HepG2 (cell line): Measurements from ENCODE around the gene TFEB. TPM values are rescaled to one million over a fixed set of nuclear protein-coding genes. Genes with fewer than 3 reads are reported as not detected.
A peak's percentile ranks its signal among the peaks of the same experiment; 100 is the strongest.

ENCODE experiments used
- ATF7 ChIP-seq, 2 experiments: fragments of 450-650 bp in 1 of 2; sonication (generic) in 1 of 2; formaldehyde crosslinking in 1 of 2; IDR thresholded peaks; 2 replicates each; pipeline versions ENCODE4 v1.4.0 to v1.6.1; 2016 to 2020; ENCODE audit warnings: antibody characterized with exemption in 1 of 2, mild to moderate bottlenecking in 1 of 2, missing genetic modification reagents in 1 of 2
- ATF7-NPFF ChIP-seq: sonication (generic); formaldehyde crosslinking; IDR thresholded peaks from 2 replicates; pipeline ENCODE4 v1.8.1; 2023; ENCODE audit warnings: mild to moderate bottlenecking, low read depth, missing genetic modification reagents, moderate library complexity
- KDM2A ChIP-seq: sonication (generic); formaldehyde crosslinking; IDR thresholded peaks from 2 replicates; pipeline ENCODE4 v1.4.0; 2020; ENCODE audit warnings: low read depth, missing genetic modification reagents, borderline replicate concordance
- PAX8 ChIP-seq: sonication (generic); formaldehyde crosslinking; IDR thresholded peaks from 2 replicates; pipeline ENCODE4 v1.8.0; 2022; ENCODE audit warnings: mild to moderate bottlenecking, missing genetic modification reagents, borderline replicate concordance
- PBX2 ChIP-seq: IDR thresholded peaks from 2 replicates; pipeline ENCODE4 v1.6.1; 2016; ENCODE audit warnings: control low read depth
- SIN3A ChIP-seq: IDR thresholded peaks from 2 replicates; pipeline ENCODE4 v1.6.1; 2011; ENCODE audit warnings: low read depth, mild to moderate bottlenecking, control low read depth, low read length, borderline replicate concordance
- SIX1 ChIP-seq: sonication (generic); formaldehyde crosslinking; IDR thresholded peaks from 2 replicates; pipeline ENCODE4 v1.4.0; 2020; ENCODE audit warnings: missing genetic modification reagents, borderline replicate concordance
- ZBTB8A ChIP-seq: sonication (generic); formaldehyde crosslinking; IDR thresholded peaks from 2 replicates; pipeline ENCODE4 v1.4.0; 2020; ENCODE audit warnings: mild to moderate bottlenecking, low read depth, missing genetic modification reagents, borderline replicate concordance
- ZFP1 ChIP-seq: IDR thresholded peaks from 2 replicates; pipeline ENCODE4 v1.6.1; 2016
- ZNF432 ChIP-seq: sonication (generic); formaldehyde crosslinking; IDR thresholded peaks from 2 replicates; pipeline ENCODE4 v1.5.0; 2020; ENCODE audit warnings: missing genetic modification reagents, mild to moderate bottlenecking, borderline replicate concordance
- ZNF530 ChIP-seq: sonication (generic); formaldehyde crosslinking; IDR thresholded peaks from 2 replicates; pipeline ENCODE4 v1.5.0; 2020; ENCODE audit warnings: low read depth, mild to moderate bottlenecking, missing genetic modification reagents
- ZNF562 ChIP-seq: sonication (generic); formaldehyde crosslinking; IDR thresholded peaks from 2 replicates; pipeline ENCODE4 v1.8.0; 2022; ENCODE audit warnings: missing genetic modification reagents, borderline replicate concordance
- polyA plus RNA-seq, 8 experiments: library from polyadenylated mRNA; depleted of rRNA in 3 of 8; stranded (reverse) in 7 of 8; unstranded in 1 of 8; fragments of >200 nt; fragmentation: Illumina TruSeq in 4 of 8; extraction: Trizol in 4 of 8; gene quantifications; 2 replicates each; pipeline versions ENCODE4 v1.2.1 to v1.2.3, GENCODE V29; 2011 to 2016; ENCODE audit warnings: low read depth in 4 of 8, missing spikeins in 1 of 8, mixed read lengths in 1 of 8; ENCODE audit not compliant: insufficient read depth in 1 of 8
- total RNA-seq, 5 experiments: library from RNA; depleted of rRNA; stranded (reverse); fragments of >200 nt; fragmentation: Illumina TruSeq; extraction: Trizol; gene quantifications; 2 replicates each; pipeline ENCODE4 v1.2.3, GENCODE V29; 2016; ENCODE audit warnings: low read depth in 1 of 5
- TF ChIP-seq, protein P1 (sequence below): sonication (generic); formaldehyde crosslinking; IDR thresholded peaks from 2 replicates; pipeline ENCODE4 v1.5.1; 2020; ENCODE audit warnings: missing genetic modification reagents, mild to moderate bottlenecking, borderline replicate concordance
- TF ChIP-seq, protein P2 (sequence below): IDR thresholded peaks from 2 replicates; pipeline ENCODE4 v1.4.0; 2020; ENCODE audit warnings: mild to moderate bottlenecking, missing genetic modification reagents
- TF ChIP-seq, protein P3 (sequence below): IDR thresholded peaks from 2 replicates; pipeline ENCODE4 v1.6.1; 2012; ENCODE audit warnings: inconsistent platforms
- TF ChIP-seq, protein P4 (sequence below): sonication (generic); formaldehyde crosslinking; conservative IDR thresholded peaks from 2 replicates; pipeline ENCODE4 v1.4.0; 2020; ENCODE audit warnings: mild to moderate bottlenecking, missing genetic modification reagents, moderate library complexity

TFEB gene
- total and polyA plus RNA-seq, 2 of the 13 experiments (the other 11 are each of a cell fraction or from before 2014, with no cell fraction given) = 13.3 to 18.7 TPM

DNA sequence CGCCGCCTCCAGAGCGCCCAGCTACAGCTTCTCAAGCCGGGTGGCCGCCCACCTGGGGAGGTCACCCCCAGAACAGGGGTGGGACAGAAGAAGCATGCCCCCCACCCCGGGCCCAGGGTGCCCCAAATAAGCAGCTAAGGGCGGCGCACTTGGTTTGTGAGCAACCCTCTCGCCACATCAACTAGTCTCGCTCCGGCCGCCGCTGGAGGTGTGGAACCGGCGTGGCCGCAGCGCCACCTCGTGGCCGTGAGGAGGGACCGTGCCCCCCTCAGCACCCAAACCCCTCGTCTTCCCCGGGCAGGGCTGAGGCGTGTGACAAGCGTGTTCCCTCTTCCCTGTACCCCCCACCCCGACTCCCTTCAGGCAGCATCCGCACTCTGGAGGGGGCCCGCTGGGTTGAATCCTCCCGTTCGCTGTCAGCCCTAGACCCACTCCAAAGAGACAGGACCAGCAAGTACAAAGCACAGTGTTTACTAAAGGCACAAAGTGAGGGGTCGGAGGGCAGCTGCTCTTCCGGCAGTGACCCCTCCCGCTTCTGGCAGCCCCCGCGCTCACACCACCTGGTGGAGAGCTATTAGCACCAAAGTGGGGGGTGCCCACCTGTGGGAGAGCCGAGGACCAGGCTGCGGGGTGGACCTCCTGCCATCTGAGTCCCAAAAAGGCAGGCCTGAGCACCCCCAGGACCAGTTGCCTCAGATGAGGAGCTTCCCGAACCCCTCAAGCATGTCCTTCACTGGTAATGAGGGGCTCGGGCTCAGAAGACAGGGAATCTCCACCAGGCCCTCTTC is 51.7 kb downstream of the TFEB start (continued):
- TF ChIP-seq, protein P1, sequence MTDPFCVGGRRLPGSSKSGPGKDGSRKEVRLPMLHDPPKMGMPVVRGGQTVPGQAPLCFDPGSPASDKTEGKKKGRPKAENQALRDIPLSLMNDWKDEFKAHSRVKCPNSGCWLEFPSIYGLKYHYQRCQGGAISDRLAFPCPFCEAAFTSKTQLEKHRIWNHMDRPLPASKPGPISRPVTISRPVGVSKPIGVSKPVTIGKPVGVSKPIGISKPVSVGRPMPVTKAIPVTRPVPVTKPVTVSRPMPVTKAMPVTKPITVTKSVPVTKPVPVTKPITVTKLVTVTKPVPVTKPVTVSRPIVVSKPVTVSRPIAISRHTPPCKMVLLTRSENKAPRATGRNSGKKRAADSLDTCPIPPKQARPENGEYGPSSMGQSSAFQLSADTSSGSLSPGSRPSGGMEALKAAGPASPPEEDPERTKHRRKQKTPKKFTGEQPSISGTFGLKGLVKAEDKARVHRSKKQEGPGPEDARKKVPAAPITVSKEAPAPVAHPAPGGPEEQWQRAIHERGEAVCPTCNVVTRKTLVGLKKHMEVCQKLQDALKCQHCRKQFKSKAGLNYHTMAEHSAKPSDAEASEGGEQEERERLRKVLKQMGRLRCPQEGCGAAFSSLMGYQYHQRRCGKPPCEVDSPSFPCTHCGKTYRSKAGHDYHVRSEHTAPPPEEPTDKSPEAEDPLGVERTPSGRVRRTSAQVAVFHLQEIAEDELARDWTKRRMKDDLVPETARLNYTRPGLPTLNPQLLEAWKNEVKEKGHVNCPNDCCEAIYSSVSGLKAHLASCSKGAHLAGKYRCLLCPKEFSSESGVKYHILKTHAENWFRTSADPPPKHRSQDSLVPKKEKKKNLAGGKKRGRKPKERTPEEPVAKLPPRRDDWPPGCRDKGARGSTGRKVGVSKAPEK (CRISPR knock-in tag) = no peak
- TF ChIP-seq SIX1 (CRISPR knock-in tag) (no peak), PBX2 (CRISPR knock-in tag) (no peak), ZNF562 (CRISPR knock-in tag) (no peak), ATF7 (IDR thresholded peaks at IDR 0.05) (no peak), ATF7 (CRISPR knock-in tag; IDR thresholded peaks at IDR 0.05) (no peak), ZNF530 (CRISPR knock-in tag) (no peak), ATF7-NPFF (CRISPR knock-in tag) (no peak), KDM2A (peak; percentile 97), PAX8 (CRISPR knock-in tag) (no peak), ZNF432 (CRISPR knock-in tag) (no peak), SIN3A (no peak), ZFP1 (CRISPR knock-in tag) (0 out of 2 replicates have a peak, but pooled peaks have one; percentile 31), ZBTB8A (CRISPR knock-in tag) (no peak)
- TF ChIP-seq, protein P2, sequence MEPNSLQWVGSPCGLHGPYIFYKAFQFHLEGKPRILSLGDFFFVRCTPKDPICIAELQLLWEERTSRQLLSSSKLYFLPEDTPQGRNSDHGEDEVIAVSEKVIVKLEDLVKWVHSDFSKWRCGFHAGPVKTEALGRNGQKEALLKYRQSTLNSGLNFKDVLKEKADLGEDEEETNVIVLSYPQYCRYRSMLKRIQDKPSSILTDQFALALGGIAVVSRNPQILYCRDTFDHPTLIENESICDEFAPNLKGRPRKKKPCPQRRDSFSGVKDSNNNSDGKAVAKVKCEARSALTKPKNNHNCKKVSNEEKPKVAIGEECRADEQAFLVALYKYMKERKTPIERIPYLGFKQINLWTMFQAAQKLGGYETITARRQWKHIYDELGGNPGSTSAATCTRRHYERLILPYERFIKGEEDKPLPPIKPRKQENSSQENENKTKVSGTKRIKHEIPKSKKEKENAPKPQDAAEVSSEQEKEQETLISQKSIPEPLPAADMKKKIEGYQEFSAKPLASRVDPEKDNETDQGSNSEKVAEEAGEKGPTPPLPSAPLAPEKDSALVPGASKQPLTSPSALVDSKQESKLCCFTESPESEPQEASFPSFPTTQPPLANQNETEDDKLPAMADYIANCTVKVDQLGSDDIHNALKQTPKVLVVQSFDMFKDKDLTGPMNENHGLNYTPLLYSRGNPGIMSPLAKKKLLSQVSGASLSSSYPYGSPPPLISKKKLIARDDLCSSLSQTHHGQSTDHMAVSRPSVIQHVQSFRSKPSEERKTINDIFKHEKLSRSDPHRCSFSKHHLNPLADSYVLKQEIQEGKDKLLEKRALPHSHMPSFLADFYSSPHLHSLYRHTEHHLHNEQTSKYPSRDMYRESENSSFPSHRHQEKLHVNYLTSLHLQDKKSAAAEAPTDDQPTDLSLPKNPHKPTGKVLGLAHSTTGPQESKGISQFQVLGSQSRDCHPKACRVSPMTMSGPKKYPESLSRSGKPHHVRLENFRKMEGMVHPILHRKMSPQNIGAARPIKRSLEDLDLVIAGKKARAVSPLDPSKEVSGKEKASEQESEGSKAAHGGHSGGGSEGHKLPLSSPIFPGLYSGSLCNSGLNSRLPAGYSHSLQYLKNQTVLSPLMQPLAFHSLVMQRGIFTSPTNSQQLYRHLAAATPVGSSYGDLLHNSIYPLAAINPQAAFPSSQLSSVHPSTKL (CRISPR knock-in tag) = no peak
- TF ChIP-seq, protein P3, sequence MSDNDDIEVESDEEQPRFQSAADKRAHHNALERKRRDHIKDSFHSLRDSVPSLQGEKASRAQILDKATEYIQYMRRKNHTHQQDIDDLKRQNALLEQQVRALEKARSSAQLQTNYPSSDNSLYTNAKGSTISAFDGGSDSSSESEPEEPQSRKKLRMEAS = peak; percentile 69; the same call in 1 of the 2 replicates
- TF ChIP-seq, protein P4, sequence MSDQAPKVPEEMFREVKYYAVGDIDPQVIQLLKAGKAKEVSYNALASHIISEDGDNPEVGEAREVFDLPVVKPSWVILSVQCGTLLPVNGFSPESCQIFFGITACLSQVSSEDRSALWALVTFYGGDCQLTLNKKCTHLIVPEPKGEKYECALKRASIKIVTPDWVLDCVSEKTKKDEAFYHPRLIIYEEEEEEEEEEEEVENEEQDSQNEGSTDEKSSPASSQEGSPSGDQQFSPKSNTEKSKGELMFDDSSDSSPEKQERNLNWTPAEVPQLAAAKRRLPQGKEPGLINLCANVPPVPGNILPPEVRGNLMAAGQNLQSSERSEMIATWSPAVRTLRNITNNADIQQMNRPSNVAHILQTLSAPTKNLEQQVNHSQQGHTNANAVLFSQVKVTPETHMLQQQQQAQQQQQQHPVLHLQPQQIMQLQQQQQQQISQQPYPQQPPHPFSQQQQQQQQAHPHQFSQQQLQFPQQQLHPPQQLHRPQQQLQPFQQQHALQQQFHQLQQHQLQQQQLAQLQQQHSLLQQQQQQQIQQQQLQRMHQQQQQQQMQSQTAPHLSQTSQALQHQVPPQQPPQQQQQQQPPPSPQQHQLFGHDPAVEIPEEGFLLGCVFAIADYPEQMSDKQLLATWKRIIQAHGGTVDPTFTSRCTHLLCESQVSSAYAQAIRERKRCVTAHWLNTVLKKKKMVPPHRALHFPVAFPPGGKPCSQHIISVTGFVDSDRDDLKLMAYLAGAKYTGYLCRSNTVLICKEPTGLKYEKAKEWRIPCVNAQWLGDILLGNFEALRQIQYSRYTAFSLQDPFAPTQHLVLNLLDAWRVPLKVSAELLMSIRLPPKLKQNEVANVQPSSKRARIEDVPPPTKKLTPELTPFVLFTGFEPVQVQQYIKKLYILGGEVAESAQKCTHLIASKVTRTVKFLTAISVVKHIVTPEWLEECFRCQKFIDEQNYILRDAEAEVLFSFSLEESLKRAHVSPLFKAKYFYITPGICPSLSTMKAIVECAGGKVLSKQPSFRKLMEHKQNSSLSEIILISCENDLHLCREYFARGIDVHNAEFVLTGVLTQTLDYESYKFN (CRISPR knock-in tag) = peak; percentile 39; the same call in 1 of the 2 replicates
